Stimulated activated CD4-positive, alpha-beta T cell treated with anti-CD3 and anti-CD28 coated beads, TNF-alpha, amount 100 ng/mL, for 24 hours (primary cell): Measurements from ENCODE around the gene DOC2B.
"Not testable (repeated sequence)": the region's sequence is repeated elsewhere in the genome, so short reads cannot be mapped to it uniquely, and the experiment has no call there.

ENCODE experiments used
- DNase-seq, 3 experiments: peaks; one replicate each; pipeline ENCODE4 v3.0.0-alpha.2; 2020; ENCODE audit warnings: low read depth in 3 of 3

The DOC2B gene

GRCh38 chr17:192666-193425, 11.4 kb upstream of the DOC2B start:
- DNase-seq = no peak

GRCh38 chr17:189444-189843, 8.0 kb upstream of the DOC2B start:
- DNase-seq = no peak

- DNase-seq = no peak
These were observed 5.7 kb upstream of the DOC2B start for GRCh38 chr17:187130-187529.

DNA sequence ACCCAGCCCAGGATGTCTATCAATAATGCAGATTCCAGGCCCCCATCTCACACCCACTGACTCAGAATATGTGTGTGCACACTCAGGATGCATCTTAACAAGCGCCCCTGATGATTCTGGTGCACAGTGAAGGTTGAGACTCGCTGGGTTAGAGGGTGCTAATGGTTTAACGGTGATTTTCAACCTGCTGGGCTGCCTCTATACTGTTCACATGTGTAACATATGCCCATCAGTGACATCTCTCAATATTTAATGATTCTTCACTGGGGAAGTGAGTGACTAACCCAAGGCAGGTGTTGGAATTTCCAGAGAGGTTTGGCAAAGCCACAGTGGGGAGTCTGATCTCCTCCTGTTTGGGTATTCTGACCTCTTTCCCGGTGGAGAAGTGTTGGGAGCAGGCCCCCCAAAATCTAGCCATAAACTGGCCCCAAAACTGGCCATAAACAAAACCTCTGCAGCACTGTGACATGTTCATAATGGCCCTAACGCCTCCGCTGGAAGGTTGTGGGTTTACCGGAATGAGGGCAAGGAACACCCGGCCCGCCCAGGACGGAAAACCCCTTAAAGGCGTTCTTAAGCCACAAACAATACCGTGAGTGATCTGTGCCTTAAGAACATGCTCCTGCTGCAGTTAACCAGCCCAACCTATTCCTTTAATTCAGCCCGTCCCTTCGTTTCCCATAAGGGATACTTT, 4.1 kb upstream of the DOC2B start:
- DNase-seq = peak in 2 of 3 experiments; percentile 22 to 49

GRCh38 chr17:183021-183420, 1.6 kb upstream of the DOC2B start:
- DNase-seq = no peak

DNA sequence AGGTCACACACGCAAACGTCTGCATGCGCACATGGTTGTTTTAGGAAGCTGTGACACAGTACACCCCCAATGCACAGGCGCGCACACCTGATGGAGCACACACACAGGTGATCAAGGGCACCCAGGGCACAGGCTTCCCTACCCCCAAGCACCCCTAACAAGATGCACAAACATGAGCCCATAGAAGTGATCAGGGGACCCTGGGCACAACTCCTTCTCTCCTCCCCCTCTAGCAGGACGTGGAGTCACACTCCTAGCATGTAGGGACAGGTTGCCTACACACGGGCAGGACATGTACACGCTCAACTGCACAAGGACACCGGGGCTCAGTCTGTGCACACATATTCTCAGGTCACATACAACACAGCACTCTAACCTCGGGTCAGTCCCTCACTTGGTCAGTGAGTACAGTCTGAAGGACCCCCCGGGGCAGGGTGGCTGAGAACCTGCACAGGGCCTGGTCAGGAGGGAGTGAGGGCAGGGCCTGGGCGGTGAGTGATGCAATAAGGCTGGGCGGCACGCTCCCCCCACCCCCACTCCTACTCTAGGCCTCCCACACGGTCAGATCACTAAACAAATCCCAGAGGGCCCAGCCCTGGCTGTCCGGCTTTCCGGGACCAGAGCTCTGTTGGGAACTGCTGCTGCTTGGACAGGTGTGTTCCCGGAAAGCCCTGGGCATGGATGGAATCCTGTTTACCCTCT, 751 bp upstream of the DOC2B start:
- DNase-seq = no peak

GRCh38 chr17:180381-181244, 837 bp downstream of the DOC2B start:
- no peak for DNase-seq

GRCh38 chr17:179781-180380, 1.6 kb downstream of the DOC2B start:
- DNase-seq = no peak

DNA sequence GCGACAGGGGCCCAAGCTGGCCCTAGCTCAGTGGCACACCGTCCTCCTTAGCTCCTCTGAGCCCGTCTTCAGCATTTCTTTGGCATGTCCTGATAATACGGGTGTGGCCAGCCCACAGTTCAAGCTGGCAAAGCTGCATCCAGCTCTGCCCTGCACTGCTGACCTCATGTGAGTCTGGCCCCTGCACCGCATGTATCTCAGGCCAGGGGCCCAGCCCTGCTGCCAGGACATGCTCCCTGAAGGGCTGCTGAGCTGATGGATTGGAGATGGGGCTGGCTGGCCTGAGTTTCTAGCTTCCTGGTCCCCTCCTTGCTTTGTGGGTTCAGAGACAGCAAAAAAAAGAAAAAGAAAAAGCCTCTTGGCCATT, 2.4 kb downstream of the DOC2B start:
- DNase-seq = no peak

DNA sequence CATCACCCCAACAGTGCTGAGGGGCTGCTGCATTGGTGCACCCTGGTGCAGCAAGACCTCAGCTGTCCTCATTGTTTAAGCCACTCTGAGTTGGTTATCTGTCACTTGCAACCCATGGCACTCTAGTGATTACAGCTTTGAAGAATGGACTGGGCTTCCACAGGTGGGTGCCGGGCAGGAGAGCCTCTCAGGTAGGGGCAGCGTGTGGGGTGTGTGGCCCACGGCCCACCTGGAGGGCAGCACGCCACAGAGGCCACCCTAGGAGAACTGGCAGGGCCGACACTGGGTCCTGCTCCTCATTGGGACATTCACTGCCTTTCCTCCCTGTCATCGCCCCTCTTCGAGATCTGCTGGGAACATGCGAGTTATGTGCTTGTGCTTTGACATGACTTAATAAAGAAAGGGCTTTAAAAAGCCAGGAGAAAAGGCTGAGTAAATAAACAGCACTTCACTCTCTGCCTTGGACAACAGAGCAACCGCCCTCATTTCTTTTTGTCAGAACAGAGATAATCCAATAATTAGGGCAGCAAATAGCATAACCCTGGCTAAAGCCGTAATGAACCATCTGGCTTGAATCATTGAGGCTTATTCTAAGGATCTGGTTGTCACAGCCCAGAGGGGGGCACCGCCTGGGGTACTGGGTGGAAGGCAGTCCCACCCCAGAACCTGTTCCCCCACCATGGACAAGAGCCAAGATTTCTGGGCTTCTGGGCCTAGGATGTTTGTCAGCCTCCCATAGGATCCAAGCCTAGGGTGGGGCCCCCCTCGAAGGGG, 3.0 kb downstream of the DOC2B start:
- DNase-seq = no peak

GRCh38 chr17:177762-178161, 3.7 kb downstream of the DOC2B start:
- no peak for DNase-seq

DNA sequence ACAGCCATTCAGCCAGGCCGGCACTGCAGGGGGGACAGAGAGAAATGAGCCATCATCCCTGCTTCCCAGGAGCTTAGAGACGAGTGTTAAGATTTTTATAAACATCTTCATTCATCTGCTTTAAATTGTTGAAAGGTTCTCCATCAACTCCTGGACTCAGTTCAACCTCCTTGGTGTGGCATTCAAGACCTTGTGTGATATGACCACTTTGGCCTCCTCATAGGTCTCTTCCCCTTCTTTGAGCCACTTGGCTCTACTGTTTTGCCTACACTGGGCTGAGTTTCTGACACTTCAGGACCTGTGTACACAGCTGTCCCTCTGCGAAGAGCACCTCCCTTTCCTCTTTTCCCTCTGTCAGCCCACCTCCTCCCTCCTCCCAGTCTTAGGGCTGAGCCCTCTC, 4.3 kb downstream of the DOC2B start:
- no peak for DNase-seq

- no peak for DNase-seq
These were observed 8.1 kb downstream of the DOC2B start for GRCh38 chr17:173166-173911.

- no peak for DNase-seq
These were observed 9.0 kb downstream of the DOC2B start for GRCh38 chr17:172401-172800.

DNA sequence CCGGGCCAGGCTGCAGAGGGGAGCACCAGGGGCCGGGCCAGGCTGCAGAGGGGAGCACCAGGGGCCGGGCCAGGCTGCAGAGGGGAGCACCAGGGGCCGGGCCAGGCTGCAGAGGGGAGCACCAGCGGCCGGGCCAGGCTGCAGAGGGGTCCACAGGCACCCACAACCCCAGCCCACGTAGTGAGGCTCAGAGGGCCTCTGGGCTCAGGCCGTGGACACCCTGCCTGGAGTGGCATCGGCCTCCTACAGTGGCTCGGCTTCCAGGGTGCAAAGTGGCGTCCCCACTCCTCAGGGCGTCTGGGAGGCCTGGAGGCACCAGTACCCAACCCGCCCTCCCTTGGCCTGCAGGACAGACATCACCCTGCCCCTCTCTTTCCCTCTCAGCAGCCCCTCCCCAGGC, 9.6 kb downstream of the DOC2B start:
- DNase-seq = no peak

GRCh38 chr17:170130-170670, 11.2 kb downstream of the DOC2B start:
- DNase-seq = no peak

DNA sequence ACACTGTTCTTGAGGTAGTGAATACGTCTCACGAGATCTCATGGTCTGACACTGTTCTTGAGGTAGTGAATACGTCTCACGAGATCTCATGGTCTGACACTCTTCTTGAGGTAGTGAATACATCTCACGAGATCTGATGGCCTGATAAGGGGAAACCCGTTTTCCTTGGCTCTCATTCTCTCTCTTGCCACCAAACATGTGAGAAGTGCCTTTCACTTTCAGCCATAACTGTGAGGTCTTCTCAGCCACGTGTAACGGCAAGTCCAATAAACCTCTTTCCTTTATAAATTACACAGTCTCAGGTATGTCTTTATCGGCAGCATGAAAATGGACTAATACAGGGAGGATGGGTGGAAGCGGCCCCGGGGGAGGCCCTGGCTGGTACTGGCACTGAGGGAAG, 12.8 kb downstream of the DOC2B start:
- DNase-seq = not testable (repeated sequence)

- no peak for DNase-seq
These were observed 15.5 kb downstream of the DOC2B start for GRCh38 chr17:165939-166338.

GRCh38 chr17:164303-165235, 16.9 kb downstream of the DOC2B start:
- no peak for DNase-seq
